Retinal pigment epithelial cell (primary cell): ENCODE results near the gene UXS1.

Source experiments
- DNase-seq: peaks from one replicate; pipeline ENCODE4 v3.0.0-alpha.2; 2010; ENCODE audit warnings: low read depth
- H3K4me3 ChIP-seq: 2 replicates; pipeline ENCODE4 v1.5.1; 2011; ENCODE audit warnings: mild to moderate bottlenecking, low read length, control low read depth, moderate library complexity
- CTCF ChIP-seq: conservative IDR thresholded peaks from 2 replicates; pipeline ENCODE4 v1.5.1; 2011; ENCODE audit warnings: low read depth, low read length, control low read depth, inconsistent platforms

The UXS1 gene

GRCh38 chr2:106167067-106167466, 27.0 kb downstream of the UXS1 start:
- no peak overlapping the region for H3K4me3 ChIP-seq
- TF ChIP-seq CTCF = no peak
- no peak for DNase-seq

GRCh38 chr2:106165561-106165960, 28.5 kb downstream of the UXS1 start:
- no peak for TF ChIP-seq CTCF
- H3K4me3 ChIP-seq = no peak overlapping the region
- no peak for DNase-seq

- DNase-seq = no peak
- peak; percentile 22 for TF ChIP-seq CTCF
- no peak overlapping the region for H3K4me3 ChIP-seq
Observed at GRCh38 chr2:106165029-106165428, 29.1 kb downstream of the UXS1 start.

GRCh38 chr2:106163948-106164545, 30.1 kb downstream of the UXS1 start:
- no peak overlapping the region for H3K4me3 ChIP-seq
- no peak for DNase-seq
- no peak for TF ChIP-seq CTCF

GRCh38 chr2:106161938-106162820, 31.9 kb downstream of the UXS1 start:
- no peak overlapping the region for H3K4me3 ChIP-seq
- DNase-seq = peak; percentile 71
- TF ChIP-seq CTCF = no peak

- no peak for DNase-seq
- TF ChIP-seq CTCF = no peak
- no peak overlapping the region for H3K4me3 ChIP-seq
Observed at GRCh38 chr2:106161341-106161740, 32.8 kb downstream of the UXS1 start.
